ENCODE measurements around the gene ANKRD49.

The ANKRD49 gene

GRCh38 chr11:94545264-94546161 lies 51.7 kb downstream of the ANKRD49 start:
- no peak for TF ChIP-seq CTCF (IDR thresholded peaks at IDR 0.05; ENCODE audit: insufficient read depth, missing control alignments)
- no peak for DNase-seq (ENCODE audit: insufficient read length, low spot score)
- FAIRE-seq, result no peak

- FAIRE-seq, result no peak
Measured at GRCh38 chr11:94546162-94546470, 52.3 kb downstream of the ANKRD49 start.

GRCh38 chr11:94546886-94547285 lies 53.1 kb downstream of the ANKRD49 start:
- FAIRE-seq (no peak), DNase-seq (ENCODE audit: insufficient read length, low spot score) (no peak)
- TF ChIP-seq CTCF (IDR thresholded peaks at IDR 0.05; ENCODE audit: insufficient read depth, missing control alignments), result no peak

More at GRCh38 chr11:94546162-94546470, 52.3 kb downstream of the ANKRD49 start:
- no peak for TF ChIP-seq CTCF (IDR thresholded peaks at IDR 0.05; ENCODE audit: insufficient read depth, missing control alignments)
- no peak for DNase-seq (ENCODE audit: insufficient read length, low spot score)

GRCh38 chr11:94549146-94549545 lies 55.4 kb downstream of the ANKRD49 start:
- no peak for FAIRE-seq
- DNase-seq (ENCODE audit: insufficient read length, low spot score), result no peak
- no peak for TF ChIP-seq CTCF (IDR thresholded peaks at IDR 0.05; ENCODE audit: insufficient read depth, missing control alignments)
